DMS 273 (cell line): Measurements from ENCODE around the gene MAPK10.
"Not testable (repeated sequence)": the region's sequence is repeated elsewhere in the genome, so short reads cannot be mapped to it uniquely, and the experiment has no call there.

Experiments used
- DNase-seq: peaks from one replicate; lab custom pipeline; 2025; ENCODE audit not compliant: unreplicated experiment; lab: John Stamatoyannopoulos, UW

Gene MAPK10

DNA sequence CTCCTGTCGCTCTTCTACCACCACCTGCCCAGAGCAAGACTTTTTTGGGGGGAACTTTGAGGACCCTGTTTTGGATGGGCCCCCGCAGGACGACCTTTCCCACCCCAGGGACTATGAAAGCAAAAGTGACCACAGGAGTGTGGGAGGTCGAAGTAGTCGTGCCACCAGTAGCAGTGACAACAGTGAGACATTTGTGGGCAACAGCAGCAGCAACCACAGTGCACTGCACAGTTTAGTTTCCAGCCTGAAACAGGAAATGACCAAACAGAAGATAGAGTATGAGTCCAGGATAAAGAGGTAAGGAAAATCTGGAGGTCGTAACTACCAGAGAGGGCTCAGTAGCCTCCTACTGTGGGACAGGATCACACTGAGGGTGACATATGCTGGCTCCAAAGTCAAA lies 364.5 kb downstream of the MAPK10 start:
- no peak for DNase-seq

DNA sequence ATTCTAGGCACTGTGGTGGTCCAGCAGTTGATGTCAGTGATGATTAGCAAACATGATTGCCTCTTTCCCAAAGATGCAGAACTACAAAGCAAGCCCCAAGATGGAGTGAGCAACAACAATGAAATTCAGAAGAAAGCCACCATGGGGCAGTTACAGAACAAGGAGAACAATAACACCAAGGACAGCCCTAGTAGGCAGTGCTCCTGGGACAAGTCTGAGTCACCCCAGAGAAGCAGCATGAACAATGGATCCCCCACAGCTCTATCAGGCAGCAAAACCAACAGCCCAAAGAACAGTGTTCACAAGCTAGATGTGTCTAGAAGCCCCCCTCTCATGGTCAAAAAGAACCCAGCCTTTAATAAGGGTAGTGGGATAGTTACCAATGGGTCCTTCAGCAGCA lies 365.3 kb downstream of the MAPK10 start:
- DNase-seq, result no peak

DNA sequence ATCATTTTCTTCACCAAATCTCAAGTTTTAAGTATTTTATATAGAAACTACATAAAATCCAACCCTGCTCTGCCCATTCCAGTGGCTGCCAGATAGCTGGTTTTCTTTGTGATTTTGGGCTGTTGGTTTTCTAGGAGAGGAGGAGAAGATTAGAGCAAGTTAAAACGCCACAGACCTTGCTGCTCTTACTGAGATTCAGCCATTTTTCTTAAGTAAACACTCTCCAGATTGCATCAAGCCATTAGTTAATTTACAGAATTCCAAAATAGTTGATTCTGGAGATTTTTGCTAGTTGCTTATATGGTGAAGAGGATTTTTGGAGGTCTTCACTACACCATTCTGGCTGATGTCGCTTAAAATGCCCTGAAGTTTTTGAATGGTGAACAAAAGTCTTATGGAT lies 366.2 kb downstream of the MAPK10 start:
- DNase-seq, result no peak

DNA sequence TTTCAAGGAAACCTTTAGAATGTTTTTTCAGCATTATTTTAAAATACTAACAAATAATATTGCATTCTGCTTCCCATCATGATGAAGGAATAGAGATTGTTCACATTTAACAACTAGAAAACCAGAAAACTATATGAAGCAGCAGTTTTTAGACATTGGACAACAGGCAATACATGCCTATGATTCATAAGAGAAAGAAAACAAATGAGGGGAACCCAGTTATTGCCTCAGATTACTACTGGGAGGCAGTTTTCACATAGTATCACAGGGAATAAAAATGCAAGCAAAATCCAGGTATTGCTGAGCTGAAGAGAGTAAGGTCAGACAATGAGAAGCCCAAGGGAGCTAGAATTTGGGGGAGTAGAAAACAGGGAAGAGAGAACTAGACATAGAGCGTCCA lies 373.6 kb downstream of the MAPK10 start:
- no peak for DNase-seq

DNA sequence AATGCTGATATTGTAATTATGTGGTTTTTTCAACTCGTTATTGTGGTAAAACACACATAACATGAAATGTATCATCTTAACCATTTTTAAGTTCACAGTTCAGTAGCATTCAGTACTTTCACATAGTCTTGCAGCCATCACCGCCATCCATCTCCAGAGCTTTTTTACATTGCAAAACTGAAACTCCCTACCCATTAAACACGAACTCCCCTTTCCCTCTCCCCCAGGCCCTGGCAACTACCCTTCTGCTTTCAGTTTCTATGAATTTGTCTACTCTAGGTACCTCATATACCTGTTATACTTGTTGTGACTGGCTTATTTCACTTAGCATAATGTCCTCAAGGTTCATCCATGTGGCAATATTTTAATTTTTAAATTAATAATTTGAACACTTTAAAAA lies 380.6 kb downstream of the MAPK10 start:
- no peak for DNase-seq

DNA sequence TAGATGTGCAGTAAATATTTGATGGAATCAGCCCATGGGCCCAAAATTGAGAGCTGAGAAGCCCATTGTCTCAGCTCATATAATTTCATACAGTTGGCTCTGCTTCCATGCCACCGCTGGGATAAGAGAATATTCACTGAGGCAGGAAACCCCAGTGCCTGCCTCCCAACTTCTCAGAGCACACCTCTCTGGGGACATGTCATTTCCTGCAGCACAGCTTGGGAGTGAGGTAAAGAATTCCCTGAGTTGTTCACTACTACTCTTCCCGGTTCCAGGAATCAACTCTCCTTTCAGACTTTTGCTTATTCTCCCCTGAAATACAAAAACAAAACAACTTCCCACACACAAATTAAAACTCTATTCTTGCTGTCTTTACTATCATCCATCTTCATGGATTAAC lies 389.3 kb downstream of the MAPK10 start:
- no peak for DNase-seq

DNA sequence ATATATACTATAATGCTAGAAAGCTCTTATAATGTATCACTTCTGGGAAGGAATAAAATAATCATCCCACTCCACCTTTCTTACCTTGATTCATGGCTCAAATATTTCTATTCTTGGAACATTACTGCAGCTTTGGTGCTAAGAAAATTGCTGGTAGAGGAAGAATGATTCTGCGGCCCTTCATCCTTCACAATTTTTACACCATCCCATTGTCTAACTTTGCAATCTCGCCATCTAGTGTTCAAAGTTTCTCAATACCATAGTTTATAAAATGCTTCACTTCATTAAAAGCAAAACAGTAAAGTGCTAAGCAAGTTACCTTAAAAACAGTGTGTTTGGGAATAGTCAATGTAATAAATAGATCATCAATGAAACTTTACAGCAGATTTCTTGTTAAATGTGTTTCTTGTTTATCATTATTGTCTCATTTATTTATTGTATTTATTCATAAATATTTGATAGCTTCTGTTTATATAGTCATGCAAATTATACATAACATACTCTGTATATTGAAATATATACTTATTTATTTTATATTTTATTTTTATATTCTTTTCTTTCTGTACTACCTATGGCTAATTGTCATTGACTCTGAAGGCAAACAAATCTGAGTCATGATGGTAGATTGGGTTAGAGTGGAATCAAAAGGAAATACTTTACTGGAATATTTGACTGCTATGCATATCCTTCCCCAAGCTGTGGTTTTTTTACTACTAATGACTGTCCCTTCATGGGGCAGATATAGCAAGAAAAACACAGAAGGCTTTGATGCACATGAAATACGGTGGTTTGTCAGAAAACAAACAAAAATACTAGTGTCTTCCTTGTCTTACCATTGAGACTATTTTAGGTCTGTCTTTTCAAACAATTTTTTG lies 390.7 kb downstream of the MAPK10 start:
- peak; percentile 63 for DNase-seq

DNA sequence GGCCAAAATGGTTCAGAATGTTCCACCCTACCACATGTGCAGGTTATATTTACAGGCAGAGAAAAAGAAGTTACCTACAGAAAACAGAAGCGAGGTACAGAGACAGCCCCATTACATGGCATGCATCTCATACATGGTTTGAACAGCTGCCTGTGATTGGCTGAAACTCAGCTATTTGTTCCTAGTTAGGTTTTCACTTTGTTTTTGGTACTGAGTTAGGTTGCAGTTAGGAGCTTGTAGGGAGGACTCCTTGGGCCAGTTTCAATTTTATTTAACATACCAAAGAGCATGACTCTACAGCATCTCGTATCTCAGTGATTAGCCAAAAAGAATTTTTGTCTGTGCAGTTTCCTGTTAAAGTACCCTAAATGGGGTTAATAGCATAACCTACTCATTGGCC lies 392.0 kb downstream of the MAPK10 start:
- no peak for DNase-seq

DNA sequence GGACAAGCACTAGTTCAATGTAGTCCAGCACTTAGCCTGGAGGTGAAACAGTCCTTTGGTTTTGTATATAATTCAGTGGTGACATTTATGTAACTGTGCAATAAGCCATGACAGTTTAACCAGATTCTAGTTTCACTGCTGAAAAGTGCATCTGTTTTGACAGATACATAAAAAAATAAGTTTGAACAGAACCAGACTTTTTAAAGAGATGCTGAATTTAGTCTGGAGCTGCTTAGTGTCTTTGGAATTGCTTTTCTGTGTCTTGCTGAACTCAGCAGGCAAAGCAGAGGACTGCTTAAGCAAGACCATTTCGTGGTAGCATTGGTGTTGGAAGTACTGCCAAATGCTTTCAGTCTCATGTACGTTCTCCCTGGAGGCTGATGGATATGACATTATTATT lies 393.5 kb downstream of the MAPK10 start:
- DNase-seq, result no peak

DNA sequence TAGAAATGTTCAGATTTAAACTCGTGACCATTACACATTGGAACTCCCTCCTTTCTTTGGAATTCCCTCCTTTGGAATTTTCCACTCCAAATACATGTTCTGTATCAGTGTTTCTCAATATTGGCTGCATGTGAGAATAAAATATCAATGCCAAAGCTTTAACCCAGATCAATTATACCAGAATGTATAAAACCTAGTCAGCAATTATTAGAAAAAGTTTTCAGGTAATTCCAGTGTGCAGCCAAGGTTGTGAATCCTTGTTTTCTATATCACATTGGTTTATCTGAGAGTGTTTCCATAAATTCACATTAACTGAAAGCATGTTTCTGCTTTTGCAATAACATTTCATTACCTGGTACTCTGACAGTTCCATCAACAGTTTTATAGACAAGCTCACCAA lies 394.3 kb downstream of the MAPK10 start:
- DNase-seq, result no peak

DNA sequence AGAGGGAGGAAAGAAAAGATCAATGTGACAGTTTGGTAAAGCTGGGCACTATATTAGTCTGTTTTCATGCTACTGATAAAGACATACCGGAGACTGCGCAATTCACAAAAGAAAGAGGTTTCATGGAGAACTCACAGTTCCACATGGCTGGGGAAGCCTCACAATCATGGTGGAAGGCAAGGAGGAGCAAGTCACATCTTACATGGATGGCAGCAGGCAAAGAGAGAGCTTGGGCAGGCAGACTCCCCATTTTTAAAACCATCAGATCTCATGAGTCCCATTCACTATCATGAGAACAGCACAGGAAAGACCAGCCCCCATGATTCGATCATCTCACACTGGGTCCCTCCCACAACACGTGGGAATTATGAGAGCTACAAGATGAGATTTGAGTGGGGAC lies 394.8 kb downstream of the MAPK10 start:
- DNase-seq, result not testable (repeated sequence)

DNA sequence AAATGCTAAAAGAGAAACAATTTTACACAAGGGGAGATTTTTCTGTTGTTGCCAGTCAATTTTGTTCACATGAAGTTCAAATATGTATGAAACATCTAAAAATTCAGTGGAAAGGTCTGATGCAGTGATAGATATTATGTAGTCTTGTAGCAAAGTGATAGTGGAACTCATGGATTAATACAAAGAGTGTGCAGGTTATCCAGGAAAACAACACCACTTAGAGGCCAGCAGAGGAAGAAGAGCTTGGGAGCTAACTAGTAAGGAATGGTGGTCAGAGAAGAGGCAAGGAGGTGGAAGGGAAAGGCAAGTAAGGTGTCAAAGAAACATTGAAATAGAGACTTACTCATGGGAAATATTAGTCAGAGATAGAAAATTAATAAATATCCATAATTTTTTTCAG lies 395.6 kb downstream of the MAPK10 start:
- DNase-seq, result no peak

DNA sequence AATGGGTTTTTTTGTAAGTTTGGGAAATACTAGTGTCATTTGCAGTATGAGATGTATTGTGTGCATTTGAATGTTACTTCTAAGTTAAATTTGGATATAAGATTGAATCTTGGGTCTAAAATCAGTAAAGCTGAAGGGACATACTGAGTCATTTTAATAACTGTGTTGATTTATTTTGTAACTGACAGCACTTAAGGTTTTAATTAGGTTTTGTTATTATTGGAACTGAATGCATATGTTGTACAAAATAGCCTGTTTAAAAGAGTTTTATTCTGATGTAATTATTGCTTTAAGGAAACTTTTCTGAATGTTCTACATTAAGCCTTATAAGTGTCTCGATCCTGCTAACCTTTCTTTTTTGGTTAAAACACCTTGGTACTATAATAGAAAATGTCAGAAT lies 396.6 kb downstream of the MAPK10 start:
- DNase-seq, result no peak

DNA sequence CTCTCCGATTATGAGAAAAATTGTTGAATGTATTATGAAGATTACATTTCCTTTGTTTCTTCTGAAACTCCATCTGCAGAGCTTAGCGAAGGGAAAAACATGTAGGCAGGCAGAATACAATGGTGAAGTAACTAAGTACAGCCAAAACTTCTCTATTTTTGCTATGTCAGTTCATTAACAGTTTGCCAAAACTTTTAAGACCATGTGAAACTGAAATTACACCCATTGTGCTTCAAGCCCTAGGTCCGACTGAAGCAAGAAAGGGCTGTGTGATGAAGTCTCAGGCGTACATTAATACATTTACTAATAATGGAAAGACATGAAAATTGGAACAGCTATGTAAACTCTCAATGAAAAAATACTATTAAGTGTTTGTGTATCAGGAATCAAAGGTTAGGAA lies 398.0 kb downstream of the MAPK10 start:
- DNase-seq, result no peak

DNA sequence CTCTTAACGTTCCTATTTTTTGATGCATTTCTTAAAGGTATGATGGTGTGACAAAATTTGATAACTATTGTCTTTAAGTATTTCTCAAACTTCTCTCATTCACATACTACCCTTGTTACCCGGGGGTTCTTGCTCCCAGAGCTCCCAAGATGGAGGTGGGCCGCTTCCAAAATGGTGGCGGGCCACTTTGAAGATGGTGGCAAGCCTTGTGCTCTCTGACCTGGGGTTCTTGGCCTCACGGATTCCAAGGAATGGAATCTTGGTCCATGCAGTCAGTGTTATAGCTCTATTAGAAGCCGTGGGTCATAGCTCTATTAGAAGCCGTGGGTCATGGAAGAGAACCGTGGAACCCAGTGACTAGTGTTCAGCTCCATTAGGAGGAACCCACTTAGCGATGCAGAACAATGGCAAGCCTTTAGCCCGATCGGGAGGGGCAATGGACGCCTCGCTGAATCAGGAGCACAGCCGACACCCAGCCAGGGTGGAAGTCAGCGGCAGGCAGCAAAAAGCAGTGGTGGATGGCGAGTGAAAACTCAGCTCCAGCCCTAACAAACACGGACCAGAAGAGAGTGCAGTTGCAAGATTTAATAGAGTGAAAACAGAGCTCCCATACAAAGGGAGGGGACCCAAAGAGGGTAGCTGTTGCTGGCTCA lies 403.4 kb downstream of the MAPK10 start:
- no peak for DNase-seq

DNA sequence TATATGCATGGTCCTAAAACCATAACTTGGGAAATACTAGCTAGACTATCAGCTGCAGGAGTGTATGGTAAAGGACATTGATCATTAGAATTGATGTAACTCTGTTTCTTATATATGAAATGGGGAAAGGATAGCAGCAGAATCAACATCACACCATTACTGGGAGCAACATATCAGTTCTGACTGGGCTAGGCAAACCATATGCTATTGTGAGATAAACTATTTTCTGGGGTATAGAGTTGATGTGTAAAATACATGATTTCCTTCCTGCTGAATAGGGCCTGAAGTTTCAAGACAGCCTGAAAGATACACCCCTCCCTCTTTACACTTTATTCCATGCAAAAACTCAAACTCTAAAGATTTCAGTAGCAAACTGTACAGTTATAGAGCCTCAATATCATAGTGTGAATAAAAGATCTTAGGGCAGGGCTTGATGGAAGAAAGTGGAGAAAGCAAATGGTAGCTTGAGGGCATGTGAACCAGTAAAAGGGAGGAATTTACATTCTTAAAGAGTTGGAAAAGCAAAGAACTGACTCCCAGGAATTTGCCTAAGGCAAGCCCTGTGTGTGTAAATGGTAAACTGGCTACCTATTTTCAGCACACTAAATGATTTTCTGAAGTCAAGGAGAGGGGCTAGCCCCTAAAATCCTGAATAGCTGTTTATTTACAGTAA lies 404.1 kb downstream of the MAPK10 start:
- DNase-seq, result no peak

DNA sequence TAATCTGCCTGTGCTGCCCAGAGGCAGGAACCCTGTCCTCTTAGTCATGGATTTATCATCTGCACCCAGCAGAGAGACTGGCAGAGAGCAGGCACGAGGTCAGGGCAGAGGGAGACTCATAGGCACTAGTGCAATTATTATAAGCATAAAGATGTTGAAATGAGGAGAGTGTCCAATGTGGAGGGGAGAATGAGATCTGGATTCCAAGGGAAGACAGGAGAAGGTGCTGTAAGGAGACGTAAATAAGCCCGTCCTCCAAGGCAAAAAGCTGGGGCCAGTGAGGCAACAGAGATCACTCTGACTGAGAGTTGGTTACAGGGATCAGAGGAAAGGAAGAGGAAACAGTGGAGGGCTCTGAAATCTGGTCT lies 406.2 kb downstream of the MAPK10 start:
- DNase-seq, result no peak

DNA sequence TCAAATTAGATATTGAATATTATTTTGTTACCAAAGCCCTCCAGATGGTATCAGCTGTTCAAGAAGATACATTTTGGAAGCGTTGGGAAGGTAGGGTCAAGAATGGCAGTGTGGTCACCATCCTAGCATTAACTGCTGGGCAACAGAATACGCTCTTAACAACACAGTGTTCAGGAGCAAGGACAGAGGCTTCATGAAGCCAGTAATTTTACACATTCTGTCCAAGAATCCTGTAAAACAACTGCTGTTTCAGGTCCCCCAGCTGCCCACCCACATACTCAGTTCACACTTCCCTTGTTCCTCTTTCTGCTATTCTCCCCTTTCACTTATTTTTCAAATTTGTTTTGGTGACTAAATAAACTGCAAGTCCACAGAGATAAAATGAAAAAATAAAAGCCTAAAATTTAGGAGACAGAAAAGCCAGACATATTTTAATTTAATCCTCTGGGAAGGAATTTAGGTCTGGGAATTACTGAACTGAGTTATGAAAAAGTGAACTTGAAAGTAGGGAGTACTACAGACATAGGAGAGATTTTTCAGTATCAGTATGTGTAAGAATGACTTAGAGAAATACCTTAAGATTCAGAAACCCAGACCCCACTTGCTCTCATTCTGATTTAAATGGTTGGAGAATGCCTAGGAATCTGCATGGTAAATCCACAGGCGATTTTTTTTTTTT lies 406.7 kb downstream of the MAPK10 start:
- no peak for DNase-seq

DNA sequence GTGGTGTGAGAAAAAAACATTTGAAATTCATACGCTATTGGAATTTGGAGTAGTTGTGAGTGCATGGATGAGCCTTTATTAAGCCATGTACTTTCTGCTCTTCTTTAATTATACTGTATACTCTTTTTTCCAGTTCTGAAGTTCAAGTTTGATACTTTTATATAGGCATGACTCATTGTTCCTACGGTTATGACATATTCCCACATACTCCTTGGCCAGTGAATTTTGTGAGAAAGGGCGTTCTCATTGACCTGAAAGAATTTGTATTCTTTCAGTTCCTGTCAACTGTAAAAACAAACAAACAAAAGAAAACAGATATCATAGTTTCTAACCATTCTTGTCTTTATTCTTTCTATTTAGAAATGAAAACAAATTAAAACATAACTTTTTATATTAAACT lies 407.3 kb downstream of the MAPK10 start:
- DNase-seq, result no peak

DNA sequence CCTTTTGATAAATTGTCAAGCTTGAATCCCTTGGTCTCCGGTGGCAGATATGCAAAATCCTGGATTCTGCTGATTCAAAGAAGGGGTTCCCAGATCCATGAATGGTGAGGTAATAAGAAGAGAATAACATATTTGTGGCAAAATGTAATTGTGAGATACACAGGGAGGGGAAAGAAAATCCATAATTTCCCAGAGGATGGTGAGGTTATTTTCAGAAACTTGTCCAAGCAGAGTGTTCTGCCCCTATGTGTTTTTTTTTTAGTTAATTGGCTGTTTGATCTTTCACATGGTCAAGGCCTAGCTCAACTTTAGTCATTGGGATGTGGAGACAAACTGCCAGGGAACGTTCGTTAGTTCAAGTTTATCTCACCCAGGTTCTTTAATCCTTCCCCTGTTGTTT lies 408.8 kb downstream of the MAPK10 start:
- no peak for DNase-seq

DNA sequence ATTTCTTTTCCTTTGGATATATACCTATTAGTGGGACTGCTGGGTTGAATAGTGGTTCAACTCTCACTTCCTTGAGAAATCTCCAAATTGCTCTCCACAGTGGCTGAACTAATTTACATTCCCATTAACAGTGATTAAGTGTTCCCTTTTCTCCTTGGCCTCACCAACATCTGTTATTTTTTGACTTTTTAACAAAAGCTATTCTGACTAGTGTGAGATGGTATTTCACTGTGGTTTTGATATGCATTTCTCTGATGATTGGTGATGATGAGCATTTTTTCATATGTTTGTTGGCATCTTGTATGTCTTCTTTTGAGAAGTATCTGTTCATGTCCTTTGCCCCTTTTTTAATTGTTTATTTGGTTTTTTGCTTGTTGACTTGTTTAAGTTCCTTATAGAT lies 413.0 kb downstream of the MAPK10 start:
- peak; percentile 0 for DNase-seq

DNA sequence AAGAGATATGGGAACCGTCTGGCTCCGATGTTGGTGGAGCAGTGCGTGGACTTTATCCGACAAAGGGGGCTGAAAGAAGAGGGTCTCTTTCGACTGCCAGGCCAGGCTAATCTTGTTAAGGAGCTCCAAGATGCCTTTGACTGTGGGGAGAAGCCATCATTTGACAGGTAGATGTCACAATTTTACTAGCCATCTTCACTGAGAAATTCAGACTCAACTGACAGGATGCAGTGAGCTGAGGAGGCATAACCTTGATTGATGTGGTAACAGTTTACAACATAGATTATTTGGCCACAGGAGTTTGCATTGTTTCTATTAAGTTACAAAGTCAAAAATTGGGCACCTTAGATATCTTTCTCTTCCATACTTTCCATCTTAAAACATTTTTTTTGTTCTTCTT lies 417.7 kb downstream of the MAPK10 start:
- no peak for DNase-seq
